Activated T-cell treated with anti-CD3 and anti-CD28 coated beads for 1 hour (primary cell): Measurements from ENCODE around the gene BCL2L14.
"Not testable (repeated sequence)": the region's sequence is repeated elsewhere in the genome, so short reads cannot be mapped to it uniquely, and the experiment has no call there.

Source experiments
- DNase-seq: peaks from one replicate; pipeline ENCODE4 v3.0.0-alpha.2; 2020; ENCODE audit warnings: low read depth

Gene BCL2L14

DNA sequence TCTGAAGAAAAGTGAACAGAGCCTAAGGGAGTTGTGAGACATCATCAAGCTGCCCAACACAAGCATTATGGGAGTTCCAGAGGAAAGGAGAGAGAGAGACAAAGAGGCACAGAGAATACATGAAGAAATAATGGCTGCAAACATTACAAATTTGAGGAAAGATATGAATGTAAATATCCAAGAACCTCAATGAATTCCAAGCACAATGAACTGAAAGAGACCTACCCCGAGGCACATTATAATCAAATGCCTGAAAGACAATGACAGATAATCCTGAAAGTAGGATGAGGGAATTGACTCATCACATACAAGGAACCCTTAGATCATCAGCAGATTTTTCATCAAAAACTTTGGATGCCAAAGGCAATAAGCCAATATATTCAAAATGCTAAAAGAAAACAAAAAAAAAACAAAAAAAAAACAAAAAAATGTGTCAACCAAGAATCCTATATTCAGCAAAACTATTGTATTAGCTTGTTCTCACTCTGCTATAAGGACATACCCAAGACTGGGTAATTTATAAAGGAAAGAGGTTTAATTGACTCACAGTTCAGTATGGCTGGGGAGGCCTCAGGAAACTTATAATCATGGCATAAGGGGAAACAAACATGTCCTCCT lies 37.8 kb downstream of the BCL2L14 start:
- no peak for DNase-seq

DNA sequence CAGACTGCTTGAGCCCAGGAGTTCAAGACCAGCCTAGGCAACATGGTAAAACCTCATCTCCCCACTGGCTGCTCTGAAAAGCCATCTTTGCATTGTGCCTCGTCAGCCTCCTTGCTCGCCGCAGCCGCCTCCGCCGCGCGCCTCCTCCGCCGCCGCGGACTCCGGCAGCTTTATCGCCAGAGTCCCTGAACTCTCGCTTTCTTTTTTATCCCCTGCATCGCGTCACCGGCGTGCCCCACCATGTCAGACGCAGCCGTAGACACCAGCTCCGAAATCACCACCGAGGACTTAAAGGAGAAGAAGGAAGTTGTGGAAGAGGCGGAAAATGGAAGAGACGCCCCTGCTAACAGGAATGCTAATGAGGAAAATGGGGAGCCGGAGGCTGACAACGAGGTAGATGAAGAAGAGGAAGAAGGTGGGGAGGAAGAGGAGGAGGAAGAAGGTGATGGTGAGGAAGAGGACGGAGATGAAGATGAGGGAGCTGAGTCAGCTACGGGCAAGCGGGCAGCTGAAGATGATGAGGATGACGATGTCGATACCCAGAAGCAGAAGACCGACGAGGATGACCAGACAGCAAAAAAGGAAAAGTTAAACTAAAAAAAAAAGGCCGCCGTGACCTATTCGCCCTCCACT lies 40.3 kb downstream of the BCL2L14 start:
- not testable (repeated sequence) for DNase-seq

DNA sequence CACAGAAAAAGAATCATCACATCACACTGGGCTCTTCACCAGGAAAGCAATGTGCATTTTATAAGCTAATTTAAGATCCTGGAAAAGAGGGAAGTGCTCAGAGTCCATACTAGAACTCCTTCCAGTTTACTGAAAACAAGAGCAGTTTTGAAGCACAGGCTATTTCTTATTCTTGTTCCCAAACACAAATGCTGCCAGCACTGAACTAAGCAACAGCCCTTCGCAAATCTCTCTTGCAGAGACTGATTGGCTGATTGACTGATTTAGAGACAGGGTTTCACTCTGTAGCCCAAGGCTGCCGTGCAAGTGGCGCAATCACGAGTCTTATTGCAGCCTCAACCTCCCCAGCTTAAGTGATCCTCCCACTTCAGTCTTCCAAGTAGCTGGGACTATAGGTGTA lies 44.8 kb downstream of the BCL2L14 start:
- no peak for DNase-seq

DNA sequence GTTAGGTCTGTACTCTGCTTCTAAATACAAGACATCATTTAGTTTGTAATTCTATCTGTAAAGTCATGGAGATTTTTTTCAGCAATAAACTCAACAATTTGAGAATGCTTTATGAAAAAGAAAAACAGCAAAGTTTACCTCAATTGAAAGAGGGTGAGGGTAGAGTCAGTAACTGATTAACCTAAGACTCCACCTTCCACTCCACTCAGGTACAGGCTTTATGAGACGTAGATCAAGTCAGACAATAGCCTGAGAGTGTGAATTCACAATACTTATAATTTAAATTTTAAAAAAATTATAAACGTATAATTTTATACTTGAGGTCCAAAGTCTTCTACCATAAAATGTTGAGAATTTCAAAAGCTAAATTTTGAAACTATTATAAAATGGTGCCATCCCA lies 45.9 kb downstream of the BCL2L14 start:
- no peak for DNase-seq

DNA sequence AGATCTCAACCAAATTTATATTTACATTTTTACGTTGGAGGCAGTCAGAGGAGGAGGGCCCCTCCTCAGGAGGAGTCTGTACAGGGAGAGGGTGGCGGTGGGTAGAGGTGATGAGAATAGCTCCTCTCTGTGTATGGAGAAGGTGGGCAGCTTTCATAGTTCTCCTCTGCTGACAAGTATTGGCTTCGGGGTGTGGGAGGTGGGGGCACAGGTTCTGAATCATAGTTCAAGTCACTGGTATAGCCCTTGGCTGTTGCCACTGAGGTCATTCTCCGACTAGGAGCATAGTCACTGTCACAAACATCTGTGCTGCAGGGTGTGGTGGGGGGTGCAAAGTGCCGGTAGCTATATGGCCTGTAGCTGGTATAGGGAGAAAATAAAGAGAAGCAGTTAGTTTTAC lies 50.3 kb downstream of the BCL2L14 start:
- no peak for DNase-seq

DNA sequence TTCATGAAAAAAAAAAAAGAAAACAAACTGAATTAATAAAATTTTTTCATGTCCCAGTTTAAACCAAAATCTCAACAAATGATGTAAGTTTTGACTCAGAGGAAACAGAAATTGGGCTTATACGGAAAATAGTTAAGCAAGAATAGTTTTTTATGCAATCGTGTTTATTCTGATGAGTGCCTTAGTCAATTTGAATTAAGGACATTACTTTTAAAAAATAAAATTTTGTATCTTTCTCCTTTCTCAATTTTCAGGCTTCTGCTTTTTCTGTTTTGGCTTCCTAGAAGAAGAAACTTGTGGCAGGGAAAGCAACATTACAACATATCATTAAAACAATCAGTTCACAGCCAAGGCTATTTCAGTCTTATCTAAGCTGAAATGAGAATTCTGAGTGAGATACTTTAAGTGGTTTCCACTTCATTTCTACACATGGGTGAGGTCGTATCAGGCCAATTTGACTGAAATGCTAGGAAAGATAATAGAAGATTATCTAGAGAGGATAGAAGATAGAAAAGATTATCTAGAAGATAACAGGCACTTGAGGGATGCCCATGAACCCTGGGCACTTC lies 52.4 kb downstream of the BCL2L14 start:
- DNase-seq: no peak

DNA sequence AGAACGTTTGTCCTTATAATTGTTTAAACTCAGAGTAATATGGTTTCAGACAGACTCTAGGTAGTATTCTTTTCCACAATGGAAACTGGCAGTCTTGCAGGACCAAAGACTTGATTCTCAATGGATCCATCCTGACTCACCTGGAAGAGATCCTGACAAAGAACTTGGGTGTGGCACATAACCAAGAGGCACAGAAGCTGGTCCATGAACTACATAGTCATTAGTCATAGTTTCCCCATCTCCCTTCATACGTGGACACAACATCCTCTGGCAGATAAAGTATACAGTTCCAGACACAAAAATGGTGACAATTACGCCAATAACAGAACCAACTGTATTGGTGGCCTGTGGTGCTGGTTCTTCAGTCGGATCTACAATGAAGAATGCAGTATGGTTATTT lies 55.8 kb downstream of the BCL2L14 start:
- no peak for DNase-seq

DNA sequence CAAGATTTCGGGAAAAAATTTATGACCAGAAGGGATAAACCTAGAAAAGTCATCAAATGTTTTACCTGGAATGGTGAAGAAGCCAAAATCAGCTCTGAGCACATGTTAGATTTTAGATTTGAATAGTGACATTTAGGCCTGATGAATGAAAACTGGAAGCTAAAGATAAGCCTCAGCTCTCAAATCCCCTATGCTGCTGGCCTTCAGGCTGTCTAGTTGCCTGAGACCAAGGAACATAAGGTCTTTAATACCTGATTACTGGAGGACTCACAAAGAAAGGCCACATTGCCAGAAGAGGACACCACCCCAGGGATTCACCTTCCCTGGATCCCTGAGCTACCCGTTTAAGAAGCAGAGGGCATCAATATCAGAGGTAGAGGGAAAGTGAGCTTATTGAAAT lies 56.6 kb downstream of the BCL2L14 start:
- no peak for DNase-seq

DNA sequence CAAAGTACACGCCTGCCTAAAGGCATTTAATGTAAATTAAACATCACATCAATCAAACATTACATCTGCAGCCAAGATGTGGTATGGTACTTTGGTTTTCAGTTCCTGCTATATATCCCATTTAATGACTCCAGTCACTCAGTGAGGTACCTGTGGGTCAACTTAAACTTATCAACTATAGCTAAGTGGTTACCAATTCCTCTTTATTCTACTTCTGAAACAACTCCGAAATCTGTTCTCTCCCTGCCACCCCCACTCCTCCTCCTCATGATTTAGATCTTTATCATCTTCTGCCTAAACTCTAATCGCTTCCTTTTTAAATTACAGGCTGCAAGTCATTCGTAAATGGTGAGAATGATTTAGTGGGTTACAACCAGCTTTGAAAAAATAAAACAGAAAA lies 57.9 kb downstream of the BCL2L14 start:
- no peak for DNase-seq

DNA sequence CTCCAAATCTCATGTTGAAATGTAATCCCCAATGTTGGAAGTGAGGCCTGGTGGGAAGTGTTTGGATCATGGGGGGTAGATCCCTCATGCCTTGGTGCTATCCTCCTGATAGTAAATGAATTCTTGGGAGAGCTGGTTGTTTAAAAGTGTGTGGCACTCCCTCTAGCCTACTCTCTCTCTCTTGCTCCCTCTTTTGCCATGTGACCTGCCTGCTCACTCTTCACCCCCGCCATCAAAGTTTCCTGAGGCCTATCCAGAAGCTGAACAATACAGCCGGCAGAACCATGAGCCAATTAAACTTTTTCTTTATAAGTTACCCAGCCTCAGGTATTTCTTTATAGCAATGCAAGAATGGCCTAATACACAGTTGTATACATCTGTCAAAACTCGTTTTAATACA lies 62.5 kb downstream of the BCL2L14 start:
- DNase-seq: no peak

DNA sequence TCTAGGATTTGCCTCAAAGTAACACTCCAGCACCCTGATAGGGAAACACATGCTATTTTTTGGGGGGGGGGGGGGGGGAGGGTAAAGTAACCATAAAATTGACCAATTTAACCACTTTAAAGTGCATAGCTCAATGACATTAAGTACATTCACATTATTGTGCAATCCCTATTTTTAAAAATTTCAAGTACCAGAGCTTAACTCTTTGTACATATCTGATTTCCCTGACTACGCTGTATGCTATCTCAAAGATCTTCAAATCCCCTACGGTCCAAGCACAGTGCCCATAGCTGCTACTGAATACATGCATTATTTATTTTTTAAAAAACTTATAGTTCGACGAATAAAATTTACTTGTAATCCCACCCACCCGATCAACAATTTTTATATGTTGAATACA lies 63.0 kb downstream of the BCL2L14 start:
- DNase-seq: no peak

DNA sequence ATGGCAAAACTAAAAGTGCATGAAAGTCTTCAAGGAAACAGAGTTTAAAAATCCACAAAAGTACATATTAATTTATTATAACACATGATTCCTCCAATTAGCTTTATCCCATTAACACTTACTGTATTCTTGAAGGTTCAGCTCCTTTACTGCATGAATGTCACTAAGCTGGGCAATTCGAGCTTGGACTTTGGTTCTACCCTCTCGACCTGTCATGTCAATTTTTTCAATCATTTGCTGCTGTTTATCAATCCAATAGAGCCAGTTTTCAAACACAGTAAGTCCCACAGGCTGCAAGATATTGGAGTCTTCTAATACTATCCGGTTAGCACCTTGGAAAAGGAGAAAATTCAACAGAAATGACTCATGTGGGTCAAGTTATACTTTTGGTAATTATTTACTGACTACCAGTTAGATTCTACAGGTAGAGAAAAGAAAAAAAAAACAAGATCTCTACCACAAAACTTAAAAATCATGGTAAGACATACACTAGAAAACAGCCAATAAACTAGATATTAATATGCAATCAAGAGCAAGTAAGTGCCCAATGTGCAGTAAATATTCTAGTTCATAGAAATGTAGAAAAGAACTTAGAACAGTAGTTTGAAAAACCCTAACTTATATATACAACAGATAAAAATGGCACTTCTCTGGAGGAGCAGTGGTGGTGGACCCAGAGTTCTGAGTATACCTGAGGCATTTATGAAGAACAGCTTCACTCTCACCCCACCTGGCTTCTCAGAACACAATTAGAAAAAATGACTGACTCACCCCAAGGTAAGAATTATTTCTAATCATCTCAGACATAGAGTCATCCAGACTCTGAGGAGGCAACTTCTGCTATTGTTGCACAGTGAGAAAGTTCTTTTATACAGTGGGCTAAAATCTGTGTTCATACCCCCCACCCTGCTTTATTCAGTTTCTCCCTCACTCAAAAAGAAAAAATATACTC lies 67.7 kb downstream of the BCL2L14 start:
- DNase-seq: no peak

DNA sequence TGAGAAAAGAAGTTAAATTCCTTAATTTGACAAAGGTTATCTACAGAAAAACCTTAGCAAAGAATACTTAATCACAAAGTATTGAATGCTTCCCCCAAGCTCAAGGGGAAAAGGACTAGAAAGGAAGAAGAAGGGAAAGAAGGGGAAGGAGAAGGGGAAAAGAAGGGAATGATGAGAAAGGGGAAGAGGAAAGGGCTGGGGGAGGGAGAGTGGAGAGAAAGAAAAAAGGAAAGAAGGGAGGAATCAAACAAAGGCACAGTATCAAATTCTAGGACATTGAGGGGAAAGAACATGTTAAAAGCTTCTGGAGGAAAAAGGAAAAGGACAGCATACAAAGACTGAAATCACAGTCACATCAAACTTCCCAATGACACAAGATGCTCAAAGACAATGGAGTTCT lies 70.3 kb downstream of the BCL2L14 start:
- no peak for DNase-seq

DNA sequence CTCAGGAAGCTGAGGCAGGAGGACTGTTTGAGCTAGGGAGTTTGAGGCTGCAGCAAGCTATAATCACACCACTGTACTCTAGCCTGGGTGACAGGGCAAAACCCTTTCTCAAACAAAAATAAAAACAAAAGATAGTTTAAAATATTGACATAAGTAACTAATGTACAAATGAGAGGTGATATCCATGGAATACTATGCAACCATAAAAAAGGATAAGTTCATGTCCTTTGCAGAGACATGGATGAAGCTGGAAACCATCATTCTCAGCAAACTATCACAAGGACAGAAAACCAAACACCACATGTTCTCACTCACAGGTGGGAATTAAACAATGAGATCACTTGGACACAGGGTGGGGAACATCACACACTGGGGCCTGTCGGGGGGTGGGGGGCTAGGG lies 73.8 kb downstream of the BCL2L14 start:
- not testable (repeated sequence) for DNase-seq

DNA sequence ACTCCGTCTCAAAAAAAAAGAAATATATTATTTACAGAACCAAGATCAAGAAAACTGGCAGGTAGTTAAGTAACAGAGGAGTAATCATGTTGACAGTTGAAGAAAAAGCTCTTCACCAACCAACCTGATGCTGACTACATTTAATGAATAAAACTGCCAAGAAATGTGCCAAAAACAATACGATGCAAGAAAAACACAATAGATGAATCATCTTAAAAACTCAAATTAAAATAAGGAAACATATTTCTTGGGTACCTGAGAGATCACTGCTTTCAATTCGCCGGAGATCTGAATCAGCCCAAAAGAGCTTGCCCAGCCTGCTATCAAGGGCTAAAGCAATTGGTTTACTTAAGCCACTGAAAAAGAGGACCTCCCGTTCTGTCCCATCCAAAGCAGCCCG lies 76.4 kb downstream of the BCL2L14 start:
- no peak for DNase-seq
